HG03342 (cell line): ENCODE measurements around the gene KCTD8.
"Not testable (repeated sequence)": the region's sequence is repeated elsewhere in the genome, so short reads cannot be mapped to it uniquely, and the experiment has no call there.

Source experiments
- ATAC-seq: cut with Tn5 transposase; IDR thresholded peaks from one replicate; pipeline ENCODE4 v1.9.1; 2021; ENCODE audit warnings: mild to moderate bottlenecking, moderate library complexity; ENCODE audit not compliant: unreplicated experiment

KCTD8 gene

DNA sequence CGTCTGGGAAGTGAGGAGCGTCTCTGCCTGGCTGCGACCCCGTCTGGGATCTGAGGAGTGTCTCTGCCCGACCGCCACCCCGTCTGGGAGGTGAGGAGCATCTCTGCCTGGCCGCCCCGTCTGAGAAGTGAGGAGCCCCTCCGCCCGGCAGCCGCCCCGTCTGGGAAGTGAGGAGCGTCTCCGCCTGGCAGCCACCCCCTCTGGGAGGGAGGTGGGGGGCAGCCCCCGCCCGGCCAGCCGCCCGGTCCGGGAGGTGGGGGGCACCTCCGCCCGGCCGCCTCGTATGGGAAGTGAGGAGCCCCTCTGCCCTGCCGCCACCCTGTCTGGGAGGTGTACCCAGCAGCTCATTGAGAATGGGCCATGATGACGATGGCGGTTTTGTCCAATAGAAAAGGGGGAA, 280.8 kb downstream of the KCTD8 start:
- not testable (repeated sequence) for ATAC-seq

DNA sequence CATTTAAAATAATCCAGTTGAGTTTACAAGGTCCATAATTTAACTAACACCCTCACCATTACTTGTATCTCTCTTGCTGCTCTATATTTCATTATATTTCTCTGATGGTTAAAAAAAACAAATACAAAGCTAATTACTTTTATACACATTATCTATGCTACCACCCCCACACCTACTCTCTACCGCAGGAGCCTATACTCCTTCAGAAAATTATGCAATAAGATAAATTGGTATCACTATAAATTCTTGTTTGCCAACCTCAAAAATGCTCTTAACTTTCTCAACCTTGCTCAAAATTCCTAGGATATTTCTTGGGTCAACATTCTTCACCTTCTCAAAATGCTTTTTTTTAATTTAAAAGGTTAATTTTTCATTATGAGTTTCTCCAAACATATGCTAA, 282.7 kb downstream of the KCTD8 start:
- no peak for ATAC-seq

DNA sequence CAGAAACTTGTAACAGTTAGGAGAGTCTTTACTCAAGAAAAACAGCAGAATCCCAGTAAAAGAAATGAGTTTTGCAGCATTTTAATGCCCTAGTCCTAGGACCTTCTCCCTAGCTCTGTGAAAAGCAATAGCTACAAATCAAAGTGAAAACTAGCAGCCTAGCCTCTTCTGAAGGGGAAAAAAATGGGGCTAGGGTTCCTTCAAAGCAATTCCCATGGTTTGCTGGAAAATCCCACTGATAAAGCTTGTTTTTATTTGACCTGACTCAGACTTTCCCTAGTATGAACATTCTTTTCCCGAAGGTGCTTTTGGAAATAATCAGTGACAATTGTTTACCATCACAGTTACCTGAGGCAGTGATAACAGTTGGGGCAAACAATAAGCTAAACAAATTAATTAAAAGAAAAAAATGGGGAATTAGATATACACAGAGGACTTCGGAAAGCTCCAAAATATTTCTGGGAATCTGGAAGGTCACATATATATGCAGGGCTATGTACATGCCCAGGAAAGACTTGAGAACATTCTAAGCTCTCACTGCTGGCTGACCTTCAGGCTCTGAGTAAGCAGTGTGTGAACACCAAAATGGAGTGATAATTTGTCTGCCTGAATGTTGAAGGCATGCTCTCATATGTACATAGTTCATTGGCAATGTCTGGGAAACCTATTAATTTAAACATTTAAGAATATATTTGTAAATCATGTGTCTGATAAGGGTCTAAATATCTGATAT, 285.9 kb downstream of the KCTD8 start:
- no peak for ATAC-seq

DNA sequence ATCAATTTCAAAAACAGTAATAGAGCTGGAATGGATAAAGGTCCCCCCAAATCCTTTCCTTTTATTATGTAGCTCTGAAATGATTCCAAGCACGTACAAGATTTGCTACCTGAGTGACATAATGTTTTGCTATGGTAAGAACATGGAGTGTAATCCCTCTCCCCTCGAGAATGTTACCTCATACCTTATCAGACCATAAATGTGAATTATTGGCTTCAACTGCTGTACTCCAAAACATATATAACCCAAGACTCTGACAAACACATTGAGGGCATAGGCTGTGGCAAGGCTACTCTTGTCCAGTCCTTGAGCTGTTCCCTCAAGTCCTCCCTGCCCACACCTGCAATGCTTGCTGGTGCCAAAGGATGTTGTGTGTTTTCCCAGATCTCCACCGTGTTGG, 286.9 kb downstream of the KCTD8 start:
- ATAC-seq = no peak

DNA sequence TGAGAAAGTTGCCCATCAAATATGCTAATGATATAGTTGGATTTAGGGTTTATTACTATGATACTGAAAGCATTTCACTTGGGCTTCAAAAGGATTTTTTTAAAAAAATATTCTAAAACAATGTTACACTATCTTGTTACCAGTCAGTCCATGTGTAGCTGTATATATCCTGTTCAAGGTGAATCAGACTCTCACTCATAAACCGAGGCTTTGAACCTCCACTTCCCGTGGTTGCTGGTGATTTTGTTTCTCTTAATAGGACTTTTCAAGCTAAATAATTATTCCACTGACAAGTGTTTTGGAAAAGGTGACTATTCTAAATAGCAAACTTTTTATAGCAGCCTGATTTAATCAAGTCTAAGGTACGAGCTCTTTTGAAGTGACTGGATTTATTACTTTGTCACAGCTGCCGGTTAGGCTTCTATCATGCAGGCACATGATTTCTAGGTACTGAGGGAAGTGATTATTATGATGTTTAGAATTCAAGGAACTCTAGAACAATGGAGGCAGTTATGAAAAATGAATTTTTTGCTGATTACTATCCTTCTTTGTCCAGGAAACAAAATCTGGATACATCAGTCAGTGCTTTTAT, 287.7 kb downstream of the KCTD8 start:
- ATAC-seq = no peak

DNA sequence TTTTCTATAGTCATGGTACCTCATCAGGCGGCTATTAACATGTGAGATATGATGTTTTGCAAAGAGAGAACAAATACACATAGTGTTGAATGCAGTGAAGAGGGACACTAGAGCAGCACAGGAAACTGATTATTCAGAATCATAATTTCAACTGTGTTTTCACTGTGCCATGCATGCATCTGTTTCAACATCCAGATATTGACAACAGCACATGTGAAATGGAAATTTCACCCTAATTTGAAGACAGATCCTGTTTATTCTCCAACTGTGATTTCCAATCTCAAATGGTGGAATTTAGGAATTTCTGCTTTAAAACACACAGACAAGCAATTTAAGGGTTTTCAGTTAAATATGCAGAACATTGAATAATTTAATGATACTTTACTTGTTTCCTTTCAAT, 288.6 kb downstream of the KCTD8 start:
- ATAC-seq = no peak

DNA sequence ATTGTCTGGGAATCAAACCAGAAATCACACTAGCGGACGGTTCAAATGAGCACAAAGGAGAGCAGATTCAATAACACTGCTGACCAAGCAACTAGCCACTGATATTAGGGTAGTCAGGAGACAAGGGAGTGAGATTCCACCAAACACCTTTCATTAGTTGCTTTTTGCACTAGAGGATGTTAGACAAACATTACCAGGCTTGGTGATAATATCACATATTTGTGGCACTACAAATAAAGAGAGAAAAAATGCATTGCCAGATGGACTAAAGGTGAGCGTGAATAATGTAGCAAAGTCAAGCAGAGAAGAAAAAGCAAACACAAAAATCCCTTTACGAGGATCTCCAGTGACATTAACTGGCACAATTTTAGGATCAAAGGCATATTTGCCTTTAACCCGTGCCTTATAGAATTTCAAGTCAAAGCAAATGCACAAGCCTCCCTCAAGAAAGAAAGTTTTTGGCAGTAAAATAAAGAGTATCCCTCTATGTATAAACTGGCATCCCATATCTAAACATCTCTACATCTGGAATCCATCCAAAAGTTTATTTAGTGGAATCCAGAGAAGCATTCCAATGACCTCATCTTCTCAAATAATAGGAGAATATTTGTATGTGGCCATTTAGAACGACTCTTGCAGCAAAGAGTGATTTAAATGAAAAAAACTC, 290.9 kb downstream of the KCTD8 start:
- no peak for ATAC-seq

DNA sequence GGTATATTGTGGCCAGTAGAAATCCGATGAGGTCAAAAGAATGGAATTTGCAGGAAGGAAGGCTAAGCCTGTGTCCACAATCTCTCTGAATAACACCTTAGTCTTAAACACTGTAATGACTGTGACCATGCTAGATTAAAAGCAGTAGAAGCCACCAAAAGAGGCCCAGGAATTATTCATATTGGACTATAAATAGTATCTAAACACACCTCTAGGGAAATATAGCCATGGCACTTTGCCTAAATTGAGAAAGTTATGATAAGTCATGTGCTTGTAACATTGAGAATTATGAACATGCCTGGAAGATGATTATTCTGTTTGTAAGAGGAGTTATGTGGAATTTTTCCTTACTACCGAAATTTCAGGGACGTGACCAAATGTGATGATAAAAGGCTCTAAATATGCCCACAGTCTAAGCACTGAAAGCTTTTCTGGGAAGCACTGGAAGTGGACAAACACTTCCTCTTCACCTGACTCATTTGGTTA, 298.5 kb downstream of the KCTD8 start:
- ATAC-seq = no peak

DNA sequence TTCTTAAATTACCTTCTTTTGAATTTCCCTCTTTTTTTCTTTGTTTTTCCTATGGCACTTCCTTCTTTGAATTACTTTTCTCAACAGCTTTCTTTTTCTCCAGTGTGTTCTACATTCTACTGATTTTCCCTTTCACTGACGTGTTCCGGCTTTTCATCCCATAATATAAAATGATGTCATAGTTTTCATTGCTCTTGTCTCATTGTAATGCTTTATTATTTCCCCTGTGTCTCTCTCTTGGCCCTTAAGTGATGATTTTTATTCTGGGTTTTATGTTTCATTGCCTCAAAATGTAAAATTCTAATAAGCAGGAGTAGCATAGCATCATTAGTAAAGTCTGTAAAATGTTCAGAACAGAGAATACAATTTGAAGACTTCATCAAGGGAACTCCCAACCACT, 299.3 kb downstream of the KCTD8 start:
- ATAC-seq = no peak

DNA sequence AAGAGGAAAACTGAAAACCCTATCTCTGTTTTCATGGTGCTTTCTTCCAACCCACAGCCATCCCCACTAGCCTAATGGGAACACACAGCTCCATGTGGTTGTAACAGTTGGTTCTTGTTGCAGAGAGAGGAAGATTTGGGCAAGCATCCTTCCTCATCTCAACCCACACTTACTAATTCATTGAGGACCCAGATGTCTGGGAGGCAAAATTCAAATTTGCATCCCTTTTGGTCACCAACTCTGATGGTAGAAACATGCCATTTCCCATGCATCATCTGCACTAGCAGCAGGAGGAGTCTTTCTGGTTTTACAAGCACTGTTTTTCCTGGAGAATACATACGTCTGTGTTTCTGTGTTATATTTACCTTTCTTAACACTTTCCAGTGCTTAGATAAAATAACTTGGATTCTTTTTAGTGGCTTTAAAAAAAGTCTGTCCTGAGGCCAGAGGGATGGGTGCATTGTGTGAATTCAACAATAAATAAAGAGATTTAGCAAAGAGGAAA, 301.0 kb downstream of the KCTD8 start:
- no peak for ATAC-seq

DNA sequence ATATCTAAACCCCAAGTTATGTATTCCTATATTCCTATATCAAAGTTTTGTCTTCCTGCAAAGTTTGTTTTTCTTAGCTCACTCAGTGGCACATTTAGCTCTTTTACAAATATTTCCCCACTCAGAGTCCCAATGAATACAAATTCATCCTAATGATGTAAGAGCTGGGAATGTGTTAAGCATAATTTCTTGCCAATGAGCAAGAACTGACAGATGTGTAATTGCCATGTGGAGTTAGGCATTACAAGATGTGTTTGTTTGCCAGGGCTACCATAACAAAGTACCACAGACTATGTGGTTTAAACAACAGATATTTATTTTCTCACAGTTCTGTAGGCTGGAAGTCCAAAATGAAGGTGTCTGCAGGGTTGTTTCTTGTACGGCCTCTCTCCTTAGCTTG, 302.1 kb downstream of the KCTD8 start:
- ATAC-seq = no peak

DNA sequence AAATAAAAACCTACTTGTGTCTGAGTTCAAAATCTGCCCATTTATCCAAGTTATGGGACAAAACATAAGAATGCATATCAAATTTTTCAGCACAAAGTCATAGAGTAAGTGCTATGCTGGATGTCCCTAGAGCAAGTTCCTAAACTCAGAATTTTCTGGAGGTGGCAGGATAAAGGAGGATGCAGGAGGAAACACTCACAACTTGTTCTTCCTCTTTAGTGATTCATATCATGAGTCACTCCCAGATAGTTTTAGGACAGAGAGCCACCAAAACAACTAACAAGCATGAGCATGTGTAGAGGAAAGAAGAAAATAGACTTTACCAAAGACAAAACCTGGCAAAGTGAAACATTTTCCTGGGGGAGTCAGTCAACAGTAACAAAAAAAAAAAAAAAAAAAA, 302.7 kb downstream of the KCTD8 start:
- ATAC-seq = no peak

DNA sequence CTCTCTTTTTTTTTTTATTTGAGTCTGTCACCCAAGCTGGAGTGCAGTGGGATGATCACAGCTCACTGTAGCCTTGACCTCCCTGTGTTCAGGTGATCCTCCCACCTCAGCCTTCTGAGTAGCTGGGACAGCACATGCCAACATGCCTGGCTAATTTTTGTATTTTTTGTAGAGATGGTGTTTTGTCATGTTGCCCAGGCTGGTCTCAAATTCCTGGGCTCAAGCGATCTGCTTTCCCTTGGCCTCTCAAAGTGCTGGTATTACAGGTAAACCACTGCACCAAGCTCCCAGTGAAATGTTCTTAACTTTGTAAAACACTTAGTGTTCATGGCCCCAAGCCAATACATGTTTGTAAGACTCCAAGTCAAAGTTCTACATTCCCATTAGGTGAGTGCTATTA, 316.1 kb downstream of the KCTD8 start:
- ATAC-seq = no peak
